Lower leg skin (tissue), 4 donors: ENCODE results near the gene ASIC1. TPM values are rescaled to one million over a fixed set of nuclear protein-coding genes. Genes with fewer than 3 reads are reported as not detected.
A peak's percentile ranks its signal among the peaks of the same experiment; 100 is the strongest.

Experiments
- DNase-seq, 2 donors: peaks; one replicate each; pipeline ENCODE4 v3.0.0-alpha.2; 2019; ENCODE audit warnings: low spot score in 2 of 2
- H3K4me3 ChIP-seq: fragments of 200-600 bp; sonication (generic); 2 replicates; pipeline ENCODE4 v1.5.1; 2017; ENCODE audit warnings: mild to moderate bottlenecking, low read depth; ENCODE audit not compliant: poor library complexity, severe bottlenecking
- CTCF ChIP-seq, 3 donors: fragments of 450-650 bp; IDR thresholded peaks; one replicate each; pipeline ENCODE4 v1.5.1; 2016; ENCODE audit warnings: antibody characterized with exemption in 3 of 3, mild to moderate bottlenecking in 3 of 3, moderate library complexity in 2 of 3
- POLR2A ChIP-seq, 2 donors: fragments of 450-650 bp; IDR thresholded peaks; one replicate each; pipeline ENCODE4 v1.6.1; 2016 to 2017; ENCODE audit warnings: antibody characterized with exemption in 2 of 2, mild to moderate bottlenecking in 1 of 2, moderate library complexity in 1 of 2
- WGBS, 2 donors: methylation state at CpG; one replicate each; pipeline ENCODE4 v1.1.5; 2018; 5-methylcytosine and 5-hydroxymethylcytosine counted together
- intact Hi-C: fragments of 100-400 bp; cut with DNase I; formaldehyde crosslinking; loops from one replicate; pipeline ENCODE4 v1.15.0; 2023; ENCODE audit warnings: low total_unique reads
- total RNA-seq, 4 donors: library from RNA; depleted of rRNA; stranded (reverse); fragments of >200 nt; gene quantifications; one replicate each; pipeline ENCODE4 v1.1.0, GENCODE V29; 2016

Gene ASIC1
- total RNA-seq, 4 donors from 2014 or later: 0.25 to 1.4 (median 0.42) TPM

- WGBS, 2 donors: 85 to 88% methylated on average over 3 of the region's 3 CpGs
- intact Hi-C loops: loop anchor here (5.0 to 10.0 kb wide), 2 partner anchors 78 to 275 kb away; partner anchors contain the start of gene AQP6
- no peak overlapping the region for H3K4me3 ChIP-seq
- TF ChIP-seq POLR2A (IDR thresholded peaks at IDR 0.05) (no peak), CTCF (IDR thresholded peaks at IDR 0.05) (no peak)
- DNase-seq: no peak
Measured at GRCh38 chr12:50050119-50050385, 7.3 kb upstream of the ASIC1 start.

- WGBS, 2 donors: 5 to 17% methylated on average over 31 to 33 of the region's 37 CpGs
- intact Hi-C loops: loop anchor here (5.0 to 10.0 kb wide), 2 partner anchors 78 to 276 kb away; partner anchors contain the start of gene AQP6
- peak; percentile 41 to 93 for DNase-seq
- no peak overlapping the region for H3K4me3 ChIP-seq
- TF ChIP-seq CTCF (IDR thresholded peaks at IDR 0.05) (no peak), POLR2A (IDR thresholded peaks at IDR 0.05) (no peak)
Measured at GRCh38 chr12:50050410-50051098, 6.8 kb upstream of the ASIC1 start.

- intact Hi-C loops: loop anchor here (5.0 to 10.0 kb wide), 2 partner anchors 79 to 276 kb away; partner anchors contain the start of gene AQP6
- H3K4me3 ChIP-seq: no peak overlapping the region
- TF ChIP-seq POLR2A (IDR thresholded peaks at IDR 0.05) (no peak), CTCF (IDR thresholded peaks at IDR 0.05) (no peak)
- WGBS, 2 donors: 74 to 79% methylated on average over 14 of the region's 14 CpGs
- DNase-seq: no peak
Measured at GRCh38 chr12:50051101-50051806, 6.1 kb upstream of the ASIC1 start.

GRCh38 chr12:50052544-50052943 is 4.9 kb upstream of the ASIC1 start:
- TF ChIP-seq POLR2A (IDR thresholded peaks at IDR 0.05): no peak
- no peak for TF ChIP-seq CTCF (IDR thresholded peaks at IDR 0.05)
- H3K4me3 ChIP-seq: no peak overlapping the region
- no peak for DNase-seq
- intact Hi-C loops: loop anchor here (5.0 to 10.0 kb wide), 2 partner anchors 80 to 278 kb away; partner anchors contain the start of gene AQP6

GRCh38 chr12:50052964-50053363 is 4.4 kb upstream of the ASIC1 start:
- no peak for TF ChIP-seq POLR2A (IDR thresholded peaks at IDR 0.05)
- TF ChIP-seq CTCF (IDR thresholded peaks at IDR 0.05): no peak
- intact Hi-C loops: loop anchor here (5.0 to 10.0 kb wide), 2 partner anchors 81 to 278 kb away; partner anchors contain the start of gene AQP6

More at GRCh38 chr12:50052964-50053363, 4.4 kb upstream of the ASIC1 start:
- no peak for DNase-seq
- WGBS, 2 donors: 86 to 90% methylated on average over 7 of the region's 7 CpGs
- no peak overlapping the region for H3K4me3 ChIP-seq
